ENCODE measurements around the gene ARHGEF18.

GRCh38 chr19:7333198-7334118 is 15.3 kb upstream of the ARHGEF18 start:
- no peak for TF ChIP-seq POLR2AphosphoS5 (IDR thresholded peaks at IDR 0.05; ENCODE audit: borderline replicate concordance, low read depth, low read length)
- no peak for TF ChIP-seq EZH2 (IDR thresholded peaks at IDR 0.05)
- TF ChIP-seq FOXP2 (optimal IDR thresholded peaks at IDR 0.05; ENCODE audit: control extremely low read depth, extremely low read length, insufficient read depth), result no peak
